ENCODE results near the gene MRPL42.
A peak's percentile ranks its signal among the peaks of the same experiment; 100 is the strongest.

The MRPL42 gene

DNA sequence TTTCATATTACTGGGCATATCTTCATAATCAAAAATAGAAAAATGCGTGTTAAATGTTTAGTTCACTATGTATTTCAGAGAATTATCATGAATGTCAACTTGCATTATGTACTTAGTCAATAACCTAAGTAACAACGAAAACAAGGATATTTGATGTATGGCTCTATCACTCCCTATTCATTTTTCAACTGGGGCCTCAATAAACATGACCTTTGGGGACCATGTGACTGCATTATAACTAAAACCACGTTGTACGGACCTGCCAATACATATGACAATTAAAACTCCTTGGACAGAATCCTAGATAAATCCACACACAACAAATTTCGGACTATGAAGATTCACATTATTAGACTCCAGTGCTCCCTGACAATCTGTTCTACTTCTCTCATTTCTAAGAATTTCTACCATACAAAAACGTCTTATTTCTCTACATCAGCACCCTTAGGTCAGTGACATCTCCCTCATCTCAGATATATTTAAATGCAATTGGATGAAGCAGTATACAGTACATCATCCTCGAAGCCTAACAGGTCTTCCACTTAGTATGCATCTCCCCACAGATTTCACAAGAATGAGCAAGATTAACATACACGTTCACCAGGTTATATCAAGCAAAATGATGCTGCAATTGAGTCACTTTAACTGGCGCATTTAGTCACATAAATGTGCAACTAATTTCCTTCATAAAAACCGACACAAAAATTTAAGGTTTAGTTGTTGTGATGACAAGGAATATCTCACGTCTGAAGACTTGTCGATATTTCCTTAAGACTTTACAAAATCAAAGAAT, 27.1 kb upstream of the MRPL42 start:
- TF ChIP-seq, protein P1, sequence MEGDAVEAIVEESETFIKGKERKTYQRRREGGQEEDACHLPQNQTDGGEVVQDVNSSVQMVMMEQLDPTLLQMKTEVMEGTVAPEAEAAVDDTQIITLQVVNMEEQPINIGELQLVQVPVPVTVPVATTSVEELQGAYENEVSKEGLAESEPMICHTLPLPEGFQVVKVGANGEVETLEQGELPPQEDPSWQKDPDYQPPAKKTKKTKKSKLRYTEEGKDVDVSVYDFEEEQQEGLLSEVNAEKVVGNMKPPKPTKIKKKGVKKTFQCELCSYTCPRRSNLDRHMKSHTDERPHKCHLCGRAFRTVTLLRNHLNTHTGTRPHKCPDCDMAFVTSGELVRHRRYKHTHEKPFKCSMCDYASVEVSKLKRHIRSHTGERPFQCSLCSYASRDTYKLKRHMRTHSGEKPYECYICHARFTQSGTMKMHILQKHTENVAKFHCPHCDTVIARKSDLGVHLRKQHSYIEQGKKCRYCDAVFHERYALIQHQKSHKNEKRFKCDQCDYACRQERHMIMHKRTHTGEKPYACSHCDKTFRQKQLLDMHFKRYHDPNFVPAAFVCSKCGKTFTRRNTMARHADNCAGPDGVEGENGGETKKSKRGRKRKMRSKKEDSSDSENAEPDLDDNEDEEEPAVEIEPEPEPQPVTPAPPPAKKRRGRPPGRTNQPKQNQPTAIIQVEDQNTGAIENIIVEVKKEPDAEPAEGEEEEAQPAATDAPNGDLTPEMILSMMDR (IDR thresholded peaks at IDR 0.05; ENCODE audit: borderline replicate concordance, insufficient read depth, low read depth, low read length): no peak
- peak overlapping the region; percentile 97 for H3K4me3 ChIP-seq (ENCODE audit: low read depth, low read length)

DNA sequence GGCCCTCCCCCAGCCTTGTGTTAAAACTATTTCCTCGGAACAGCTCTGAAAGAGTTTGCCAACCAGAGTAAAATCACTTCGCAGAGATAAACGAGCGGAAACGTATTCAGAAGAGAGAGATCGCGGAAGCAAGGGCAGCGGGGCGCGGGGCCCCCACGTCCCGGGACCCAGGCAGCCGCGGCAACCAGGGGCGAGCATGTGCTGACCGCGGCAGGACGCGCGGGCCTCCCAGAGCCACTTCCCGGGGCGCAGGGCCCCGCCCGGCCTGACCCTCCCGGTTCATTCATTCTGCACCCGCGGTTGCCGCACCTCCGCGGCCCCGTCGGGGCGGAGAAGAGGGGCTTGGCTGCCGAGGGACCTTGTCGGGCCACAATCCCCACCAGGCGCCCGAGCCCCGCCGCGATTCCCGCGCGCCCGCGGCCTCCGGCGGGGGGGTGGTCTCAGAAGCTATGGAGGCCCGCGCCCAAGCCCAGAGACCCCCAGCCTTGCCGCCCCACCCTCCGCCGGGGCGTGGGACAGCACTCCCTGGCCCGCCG, 26.2 kb upstream of the MRPL42 start:
- peak overlapping the region; percentile 97 for H3K4me3 ChIP-seq (ENCODE audit: low read depth, low read length)
- TF ChIP-seq, protein P1 (IDR thresholded peaks at IDR 0.05; ENCODE audit: borderline replicate concordance, insufficient read depth, low read depth, low read length): no peak

DNA sequence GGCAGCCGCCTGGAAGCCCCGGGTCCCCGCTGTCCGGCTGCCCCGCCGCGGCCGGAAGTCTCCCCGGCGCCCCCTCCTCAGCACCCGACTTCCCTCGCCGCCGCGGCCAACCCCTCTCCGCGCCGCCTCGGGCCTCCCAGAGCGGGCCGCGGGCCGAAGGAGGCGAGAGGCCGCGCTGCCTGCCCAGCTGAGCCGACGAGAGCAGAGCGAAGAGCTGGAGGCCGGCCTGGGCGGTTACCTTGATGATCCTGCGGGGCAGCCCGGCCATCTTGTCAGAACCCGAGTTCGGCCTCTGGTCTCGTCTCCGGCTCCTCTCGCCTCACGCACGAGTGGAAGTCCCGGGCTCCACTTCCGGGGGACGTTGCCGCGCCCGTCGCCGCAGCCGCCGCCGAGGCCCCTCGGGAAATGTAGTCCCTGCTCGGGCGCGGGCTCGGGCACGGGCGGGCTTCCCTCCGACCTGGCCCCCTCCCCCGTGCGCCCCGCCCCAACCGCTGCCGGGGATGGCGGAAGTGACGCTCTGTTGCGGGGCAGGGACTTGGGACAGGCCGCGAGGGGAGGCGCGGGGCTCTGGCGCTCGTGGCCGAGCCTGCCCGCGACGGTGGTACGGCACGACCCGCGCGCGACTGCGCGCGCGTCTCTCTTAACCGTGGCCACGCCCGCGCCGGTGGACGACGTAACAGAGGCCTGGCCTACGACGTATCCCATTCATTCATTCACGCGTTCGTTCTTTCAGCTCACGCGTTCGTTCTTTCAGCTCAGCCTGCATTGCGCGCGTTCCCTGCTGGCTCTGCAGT, 25.5 kb upstream of the MRPL42 start, which contains the start of gene UBE2N:
UBE2N (minus strand) TSS at position 331 of the 794 bp plus-strand sequence; CDS start at position 268, 63 bp downstream.
- H3K4me3 ChIP-seq (ENCODE audit: low read depth, low read length): peak within 1 kb of the TSS; percentile 97
- TF ChIP-seq, protein P1 (IDR thresholded peaks at IDR 0.05; ENCODE audit: borderline replicate concordance, insufficient read depth, low read depth, low read length): no peak

DNA sequence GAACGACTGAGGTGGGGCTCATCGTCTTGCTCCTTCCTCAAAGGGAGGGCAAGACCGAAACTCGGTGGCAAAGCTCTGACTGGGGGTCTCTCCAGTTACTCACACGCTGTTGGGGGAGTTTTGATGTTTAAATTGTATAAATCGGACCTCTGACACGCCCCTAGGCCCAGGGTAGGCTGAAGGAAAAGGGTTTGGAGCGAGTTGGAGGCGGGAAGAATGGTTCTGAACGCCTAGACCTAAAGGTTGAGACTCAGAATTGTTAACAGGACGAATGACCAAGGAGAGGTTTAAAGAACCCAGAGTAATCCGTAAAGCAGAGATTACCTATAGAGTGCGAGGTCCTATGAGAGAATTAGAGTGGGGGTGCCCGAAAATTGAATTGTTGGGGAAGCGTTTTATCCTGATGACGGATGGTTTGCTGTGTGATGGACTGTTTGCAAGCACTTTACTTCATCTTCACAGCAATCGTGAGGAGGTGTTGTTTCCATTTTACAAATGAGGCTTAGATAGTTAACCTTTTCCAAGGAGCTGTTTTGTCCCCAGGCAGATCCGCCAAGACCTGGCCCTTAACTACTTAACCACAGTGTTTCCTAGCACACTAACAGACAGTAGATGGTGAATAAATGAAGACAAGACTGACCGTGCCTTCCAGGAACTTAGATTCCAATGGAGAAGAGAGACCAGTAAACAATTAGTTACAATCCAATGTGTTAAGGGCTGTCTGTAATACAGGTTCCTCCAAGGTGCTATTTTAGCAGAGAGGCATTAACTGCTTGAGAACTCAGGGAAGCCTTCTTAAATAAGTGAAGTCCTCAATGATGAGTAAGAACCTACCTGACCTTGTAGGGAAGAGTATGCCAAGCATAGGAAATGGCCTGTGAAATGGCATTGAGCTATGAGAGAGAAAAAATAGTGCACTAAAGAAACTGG, 24.6 kb upstream of the MRPL42 start:
- TF ChIP-seq, protein P1 (IDR thresholded peaks at IDR 0.05; ENCODE audit: borderline replicate concordance, insufficient read depth, low read depth, low read length): no peak
- peak overlapping the region; percentile 97 for H3K4me3 ChIP-seq (ENCODE audit: low read depth, low read length)

DNA sequence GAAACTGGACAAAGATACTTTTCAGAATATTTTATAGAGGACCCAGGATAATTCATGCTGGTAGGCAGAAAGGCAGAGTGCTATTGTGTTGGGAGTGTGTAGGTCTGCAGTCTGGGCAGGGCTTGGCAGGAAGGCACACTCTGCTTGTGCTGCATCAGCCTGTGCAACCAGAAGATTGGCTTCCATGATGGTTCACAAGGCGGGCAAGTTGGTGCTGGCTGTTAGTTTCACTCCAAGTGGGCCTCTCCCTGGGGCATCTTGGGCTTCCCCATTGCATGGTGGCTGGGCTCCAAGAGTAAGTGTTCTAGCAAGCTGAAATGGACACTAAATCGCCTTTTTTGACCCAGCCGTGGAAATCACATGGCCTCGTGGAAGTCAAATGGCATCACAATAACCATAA, 23.7 kb upstream of the MRPL42 start:
- TF ChIP-seq, protein P1 (IDR thresholded peaks at IDR 0.05; ENCODE audit: borderline replicate concordance, insufficient read depth, low read depth, low read length): no peak
- H3K4me3 ChIP-seq (ENCODE audit: low read depth, low read length): no peak overlapping the region

DNA sequence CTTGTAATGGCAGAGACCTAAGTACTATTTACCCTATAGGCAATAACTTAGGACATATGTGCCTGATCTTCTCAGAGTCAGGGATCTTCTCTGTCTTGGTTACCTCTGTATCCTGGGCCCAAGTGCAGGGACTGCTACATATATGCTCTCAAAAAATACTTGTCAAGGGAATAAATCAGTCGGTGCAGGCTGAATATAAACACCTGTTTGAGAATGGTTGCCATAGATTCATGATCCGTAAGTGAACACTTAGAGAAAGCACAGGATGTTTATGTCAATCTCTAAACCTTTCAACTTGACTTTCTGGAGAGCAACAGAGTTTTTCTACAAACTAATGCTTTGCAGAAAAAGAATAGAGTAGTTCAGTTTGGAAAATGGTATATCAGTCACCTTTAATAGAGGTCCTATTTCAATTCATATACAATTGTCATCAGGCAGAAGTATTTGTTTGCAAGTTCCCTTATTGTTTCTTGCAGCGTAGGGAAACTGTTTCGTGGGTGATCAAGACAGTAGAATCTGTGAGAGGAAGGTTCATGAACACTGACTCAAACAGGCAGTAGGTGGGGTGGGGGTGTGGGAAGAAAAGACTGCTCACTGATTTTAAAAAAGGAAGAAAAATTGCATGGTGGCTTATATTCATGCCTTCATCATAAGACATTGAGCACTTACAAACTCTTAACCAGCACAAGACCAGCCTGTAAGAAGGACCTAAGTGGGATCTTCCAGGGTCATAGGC, 19.6 kb upstream of the MRPL42 start:
- TF ChIP-seq, protein P1 (IDR thresholded peaks at IDR 0.05; ENCODE audit: borderline replicate concordance, insufficient read depth, low read depth, low read length): no peak
- no peak overlapping the region for H3K4me3 ChIP-seq (ENCODE audit: low read depth, low read length)
